Sigmoid colon (tissue), 7 donors: ENCODE data around the gene PASD1. TPM values are rescaled to one million over a fixed set of nuclear protein-coding genes. Genes with fewer than 3 reads are reported as not detected.

Experiments
- DNase-seq: peaks from one replicate; pipeline ENCODE4 v3.0.0-alpha.2; 2019
- H3K27ac ChIP-seq, 4 donors: fragments of 200-600 bp; sonication (generic); one replicate each; pipeline ENCODE4 v1.5.1; 2016 to 2019; ENCODE audit warnings: mild to moderate bottlenecking in 1 of 4
- H3K27me3 ChIP-seq, 3 donors: fragments of 200-600 bp; sonication (generic); one replicate each; pipeline ENCODE4 v1.5.1; 2019; ENCODE audit warnings: mild to moderate bottlenecking in 1 of 3
- H3K36me3 ChIP-seq, 4 donors: fragments of 200-600 bp; sonication (generic); one replicate each; pipeline ENCODE4 v1.5.1; 2016 to 2019
- H3K4me1 ChIP-seq, 4 donors: fragments of 200-600 bp; sonication (generic); one replicate each; pipeline ENCODE4 v1.5.1; 2017 to 2019
- H3K4me3 ChIP-seq, 4 donors: fragments of 200-600 bp; sonication (generic); one replicate each; pipeline ENCODE4 v1.5.1; 2017 to 2019; ENCODE audit warnings: mild to moderate bottlenecking in 2 of 4, moderate library complexity in 1 of 4
- H3K9me3 ChIP-seq, 4 donors: fragments of 200-600 bp in 3 of 4; sonication (generic) in 3 of 4; one replicate each; pipeline versions ENCODE4 v1.5.1 to v1.6.1; 2013 to 2019
- EP300 ChIP-seq, 4 donors: sonication (generic); formaldehyde crosslinking; IDR thresholded peaks; one replicate each; pipeline ENCODE4 v1.6.1; 2017; ENCODE audit warnings: antibody characterized with exemption in 4 of 4
- POLR2A ChIP-seq, 2 donors: fragments of 450-650 bp; IDR thresholded peaks; one replicate each; pipeline ENCODE4 v1.6.1; 2016; ENCODE audit warnings: antibody characterized with exemption in 2 of 2, mild to moderate bottlenecking in 2 of 2, moderate library complexity in 2 of 2
- POLR2AphosphoS5 ChIP-seq, 4 donors: sonication (generic); formaldehyde crosslinking; IDR thresholded peaks; one replicate each; pipeline ENCODE4 v1.6.1; 2017; ENCODE audit warnings: antibody characterized with exemption in 4 of 4
- WGBS, 2 donors: extraction: QIAGEN DNeasy Blood & Tissue Kit; methylation state at CpG; one replicate each; pipeline ENCODE4 v1.1.7; 2013; 5-methylcytosine and 5-hydroxymethylcytosine counted together
- intact Hi-C: fragments of 100-400 bp; cut with DNase I; formaldehyde crosslinking; loops from one replicate; pipeline ENCODE4 v1.15.1; 2023
- polyA plus RNA-seq, 3 donors: library from polyadenylated mRNA; stranded (reverse); fragments of 200-250 nt; gene quantifications; one replicate each; pipeline ENCODE4 v1.2.3, GENCODE V29; 2013
- total RNA-seq, 4 donors: library from RNA; depleted of rRNA; stranded (reverse); fragments of >200 nt; gene quantifications; one replicate each; pipeline ENCODE4 v1.1.0, GENCODE V29; 2016
- TF ChIP-seq, protein P1 (sequence below), 4 experiments: fragments of 450-650 bp in 3 of 4; fragments of 200-600 bp in 1 of 4; IDR thresholded peaks; one replicate each; pipeline ENCODE4 v1.5.1; 2016 to 2019; ENCODE audit warnings: antibody characterized with exemption in 4 of 4, mild to moderate bottlenecking in 3 of 4, moderate library complexity in 2 of 4
- donor health status: healthy with polysubstance abuse.
- donor health status: Bipolar disorder and iron deficiency.
- donor health status: healthy.

The PASD1 gene
- total and polyA plus RNA-seq, 7 donors, result not detected

DNA sequence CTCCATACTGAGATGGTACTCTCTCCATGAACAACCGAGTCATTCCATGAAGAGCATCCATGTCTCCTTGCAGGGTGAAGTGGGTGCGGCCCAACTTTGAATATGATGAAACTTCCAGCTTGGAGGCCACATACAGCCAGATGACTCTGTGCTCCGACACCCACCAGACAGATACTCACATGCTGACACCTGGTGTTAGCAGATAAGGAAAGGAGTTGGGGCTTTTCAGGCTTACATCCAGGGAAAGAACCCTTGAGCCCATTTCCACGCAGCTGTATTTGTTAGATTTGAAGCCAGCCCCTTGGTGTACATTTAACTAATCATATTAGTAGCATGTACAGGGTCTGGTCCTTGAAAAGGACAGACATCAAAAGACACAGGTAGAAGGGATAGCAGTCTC is 69.7 kb downstream of the PASD1 start:
- Histone ChIP-seq H3K27ac (no peak overlapping the region), H3K36me3 (no peaks in the 10 kb centered on the region), H3K9me3 (no peaks in the 10 kb centered on the region), H3K27me3 (no peaks in the 10 kb centered on the region), H3K4me1 (no peaks in the 10 kb centered on the region), H3K4me3 (no peak overlapping the region)
- whole genome bisulfite sequencing, 2 donors, result 72 to 91% methylated on average over 4 of the region's 4 CpGs
- intact Hi-C loops, result no loop called here
- TF ChIP-seq, protein P1, sequence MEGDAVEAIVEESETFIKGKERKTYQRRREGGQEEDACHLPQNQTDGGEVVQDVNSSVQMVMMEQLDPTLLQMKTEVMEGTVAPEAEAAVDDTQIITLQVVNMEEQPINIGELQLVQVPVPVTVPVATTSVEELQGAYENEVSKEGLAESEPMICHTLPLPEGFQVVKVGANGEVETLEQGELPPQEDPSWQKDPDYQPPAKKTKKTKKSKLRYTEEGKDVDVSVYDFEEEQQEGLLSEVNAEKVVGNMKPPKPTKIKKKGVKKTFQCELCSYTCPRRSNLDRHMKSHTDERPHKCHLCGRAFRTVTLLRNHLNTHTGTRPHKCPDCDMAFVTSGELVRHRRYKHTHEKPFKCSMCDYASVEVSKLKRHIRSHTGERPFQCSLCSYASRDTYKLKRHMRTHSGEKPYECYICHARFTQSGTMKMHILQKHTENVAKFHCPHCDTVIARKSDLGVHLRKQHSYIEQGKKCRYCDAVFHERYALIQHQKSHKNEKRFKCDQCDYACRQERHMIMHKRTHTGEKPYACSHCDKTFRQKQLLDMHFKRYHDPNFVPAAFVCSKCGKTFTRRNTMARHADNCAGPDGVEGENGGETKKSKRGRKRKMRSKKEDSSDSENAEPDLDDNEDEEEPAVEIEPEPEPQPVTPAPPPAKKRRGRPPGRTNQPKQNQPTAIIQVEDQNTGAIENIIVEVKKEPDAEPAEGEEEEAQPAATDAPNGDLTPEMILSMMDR (IDR thresholded peaks at IDR 0.05), result no peak
- no peak for TF ChIP-seq POLR2AphosphoS5 (IDR thresholded peaks at IDR 0.05)
- TF ChIP-seq EP300 (IDR thresholded peaks at IDR 0.05), result no peak
- TF ChIP-seq POLR2A (IDR thresholded peaks at IDR 0.05), result no peak
- DNase-seq, result no peak

DNA sequence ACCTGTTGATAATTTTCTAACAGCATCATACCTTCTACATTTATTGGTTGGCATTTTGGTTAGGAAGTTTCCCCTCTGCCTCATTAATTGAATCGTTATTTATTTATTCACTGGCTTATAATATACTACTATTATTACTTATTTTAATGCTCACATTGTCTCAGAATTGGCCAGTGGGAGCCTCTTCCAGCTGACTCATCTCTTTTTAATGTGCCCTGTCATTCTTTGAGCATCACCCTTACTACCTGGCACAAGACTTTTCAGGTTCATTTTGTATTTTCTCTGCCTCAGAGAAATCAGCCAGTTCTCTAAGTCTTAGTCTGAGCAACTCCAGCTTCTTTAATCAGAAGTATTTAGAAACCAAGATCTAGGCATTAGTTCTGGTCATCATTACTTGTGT is 71.5 kb downstream of the PASD1 start:
- Histone ChIP-seq H3K27ac (no peak overlapping the region), H3K4me1 (no peaks in the 10 kb centered on the region), H3K9me3 (no peaks in the 10 kb centered on the region), H3K27me3 (no peaks in the 10 kb centered on the region), H3K36me3 (no peaks in the 10 kb centered on the region), H3K4me3 (no peak overlapping the region)
- 73 to 81% methylated on average over 1 of the region's 1 CpG for WGBS, 2 donors
- no peak for DNase-seq
- TF ChIP-seq, protein P1 (IDR thresholded peaks at IDR 0.05), result no peak
- no peak for TF ChIP-seq EP300 (IDR thresholded peaks at IDR 0.05)
- no peak for TF ChIP-seq POLR2A (IDR thresholded peaks at IDR 0.05)
- intact Hi-C loops, result no loop called here

DNA sequence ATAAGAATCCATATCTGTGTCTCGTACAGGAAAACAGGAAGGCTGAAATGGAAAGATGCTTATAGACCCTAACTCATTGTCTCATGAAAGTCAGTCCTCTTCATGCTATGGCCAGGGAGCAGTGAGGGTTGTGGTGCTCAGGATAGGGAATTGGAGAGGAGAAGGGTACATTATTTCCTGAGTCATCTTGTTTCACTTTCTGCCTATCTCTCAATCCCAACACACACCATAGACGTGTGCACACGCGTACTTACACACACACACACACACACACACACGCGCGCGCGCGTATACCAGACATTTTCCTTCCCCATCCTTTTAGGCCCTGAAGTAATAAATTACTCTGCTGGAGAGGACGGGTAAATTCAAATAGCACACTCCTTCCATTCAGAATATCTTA is 78.1 kb downstream of the PASD1 start:
- no peak overlapping the region for H3K27ac ChIP-seq
- H3K4me1 ChIP-seq, result no peaks in the 10 kb centered on the region
- WGBS, 2 donors, result 72 to 85% methylated on average over 11 of the region's 11 CpGs
- no peaks in the 10 kb centered on the region for H3K9me3 ChIP-seq
- H3K27me3 ChIP-seq, result no peaks in the 10 kb centered on the region
- TF ChIP-seq POLR2A (IDR thresholded peaks at IDR 0.05), result no peak
- TF ChIP-seq, protein P1 (IDR thresholded peaks at IDR 0.05), result no peak
- TF ChIP-seq POLR2AphosphoS5 (IDR thresholded peaks at IDR 0.05), result no peak
- intact Hi-C loops, result no loop called here
- H3K4me3 ChIP-seq, result no peak overlapping the region
- H3K36me3 ChIP-seq, result no peaks in the 10 kb centered on the region
- no peak for DNase-seq

DNA sequence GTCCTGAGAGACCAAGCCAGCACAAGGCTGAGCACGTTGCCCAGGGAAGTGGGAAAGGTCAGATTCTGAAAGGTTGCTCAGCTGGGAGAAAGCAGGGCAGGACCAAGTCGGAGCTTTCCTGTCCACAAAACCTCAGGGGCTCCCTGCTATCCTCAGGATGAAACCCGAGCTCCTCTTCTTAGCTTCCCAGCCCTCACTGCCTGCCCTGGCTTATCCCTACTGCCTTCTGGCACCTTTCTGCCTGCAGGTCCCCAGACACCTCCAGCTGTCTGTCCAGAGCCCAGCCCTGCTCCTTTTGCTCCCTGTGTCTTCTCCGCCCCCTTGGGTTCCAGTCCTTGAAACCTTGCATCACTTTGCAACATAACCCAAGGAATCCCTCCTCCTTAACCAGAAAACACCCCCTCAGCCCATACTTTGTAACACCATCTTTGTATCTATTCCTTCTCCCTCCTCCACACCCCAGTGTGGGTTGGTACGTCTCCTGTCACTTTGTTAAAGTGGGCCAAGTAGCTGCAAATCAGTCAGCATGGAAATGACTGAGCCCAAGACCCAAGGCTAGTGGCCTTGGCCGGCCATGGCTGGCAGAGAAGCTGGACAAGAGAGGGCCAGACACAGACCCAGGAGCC is 111.8 kb downstream of the PASD1 start:
- TF ChIP-seq EP300 (IDR thresholded peaks at IDR 0.05) (no peak), POLR2A (IDR thresholded peaks at IDR 0.05) (no peak), POLR2AphosphoS5 (IDR thresholded peaks at IDR 0.05) (no peak)
- TF ChIP-seq, protein P1 (IDR thresholded peaks at IDR 0.05), result no peak
- Histone ChIP-seq H3K36me3 (no peaks in the 10 kb centered on the region), H3K27me3 (no peaks in the 10 kb centered on the region), H3K27ac (no peak overlapping the region), H3K4me1 (no peaks in the 10 kb centered on the region), H3K9me3 (no peaks in the 10 kb centered on the region), H3K4me3 (no peak overlapping the region)
- WGBS, 2 donors, result 54 to 68% methylated on average over 6 of the region's 6 CpGs
- DNase-seq, result no peak
- intact Hi-C loops, result no loop called here

DNA sequence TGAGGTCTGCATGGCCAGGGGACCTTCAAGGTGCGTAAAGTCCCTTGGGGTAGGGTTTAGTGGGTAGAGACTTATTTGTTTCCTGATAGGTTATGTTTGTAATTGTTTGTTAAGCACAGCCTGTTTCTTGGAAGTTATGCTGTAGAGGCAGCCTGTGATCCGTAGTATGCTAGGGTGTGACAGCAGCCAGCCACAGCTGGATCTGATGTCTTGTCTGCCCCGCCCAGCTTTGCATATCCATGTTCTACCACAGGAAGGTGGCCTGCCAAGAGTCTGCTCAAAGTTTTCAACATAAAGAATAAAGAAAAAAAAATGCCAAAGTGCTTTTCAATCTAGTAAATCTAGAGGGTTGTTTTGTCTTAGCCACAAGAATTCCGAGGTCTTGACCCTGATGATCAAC is 112.7 kb downstream of the PASD1 start:
- no peak overlapping the region for H3K4me3 ChIP-seq
- no peak overlapping the region for H3K27ac ChIP-seq
- DNase-seq, result no peak
- no peaks in the 10 kb centered on the region for H3K27me3 ChIP-seq
- TF ChIP-seq EP300 (IDR thresholded peaks at IDR 0.05) (no peak), POLR2A (IDR thresholded peaks at IDR 0.05) (no peak), POLR2AphosphoS5 (IDR thresholded peaks at IDR 0.05) (no peak)
- TF ChIP-seq, protein P1 (IDR thresholded peaks at IDR 0.05), result no peak
- no peaks in the 10 kb centered on the region for H3K9me3 ChIP-seq
- H3K4me1 ChIP-seq, result no peaks in the 10 kb centered on the region
- intact Hi-C loops, result no loop called here
- WGBS, 2 donors, result 37 to 80% methylated on average over 4 of the region's 4 CpGs
- no peaks in the 10 kb centered on the region for H3K36me3 ChIP-seq
